ENCODE measurements around the gene IL37.

The IL37 gene, protein sequence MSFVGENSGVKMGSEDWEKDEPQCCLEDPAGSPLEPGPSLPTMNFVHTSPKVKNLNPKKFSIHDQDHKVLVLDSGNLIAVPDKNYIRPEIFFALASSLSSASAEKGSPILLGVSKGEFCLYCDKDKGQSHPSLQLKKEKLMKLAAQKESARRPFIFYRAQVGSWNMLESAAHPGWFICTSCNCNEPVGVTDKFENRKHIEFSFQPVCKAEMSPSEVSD

DNA sequence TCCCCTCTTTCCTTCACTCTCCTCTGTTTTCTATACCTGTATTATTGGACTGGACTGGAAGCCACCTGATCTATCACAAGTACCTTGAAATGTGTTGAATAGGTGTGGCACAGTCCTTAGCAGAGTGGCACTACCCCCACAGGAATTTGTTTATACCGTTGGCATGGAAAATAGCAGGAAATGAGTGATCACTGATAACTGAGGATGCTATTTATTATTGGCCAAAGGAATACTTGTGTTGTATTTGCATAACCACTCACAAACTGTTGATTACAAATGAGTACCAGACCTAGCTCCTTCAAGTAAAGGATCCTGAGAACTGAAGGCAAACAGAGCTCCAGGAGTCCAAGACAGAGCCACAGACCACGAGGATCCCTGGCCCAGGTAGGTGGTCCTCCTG, at the start of gene IL37:
IL37 (plus strand) TSS at position 301 of the 400 bp plus-strand sequence. CDS start 1,848 bp downstream, outside the sequence.
- no peak for DNase-seq (ENCODE audit: low read depth, low spot score)

DNA sequence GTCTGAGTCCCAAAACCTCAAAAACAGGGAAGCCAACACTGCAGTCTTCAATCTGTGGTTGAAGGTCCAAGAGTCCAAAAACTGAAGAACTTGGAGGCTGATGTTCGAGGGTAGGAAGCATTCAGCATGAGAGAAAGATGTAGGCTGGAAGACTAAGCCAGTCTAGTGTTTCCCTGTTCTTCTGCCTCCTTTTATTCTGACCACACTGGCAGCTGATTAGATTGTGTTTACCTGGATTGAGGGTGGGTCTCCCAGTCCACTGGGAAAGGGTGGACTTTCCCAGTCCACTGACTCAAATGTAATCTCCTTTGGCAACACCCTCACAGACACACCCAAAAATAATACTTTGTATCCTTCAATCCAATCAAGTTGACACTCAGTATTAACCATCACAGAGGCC, 46.9 kb upstream of the IL37 start:
- DNase-seq (ENCODE audit: low read depth, low spot score) = no peak

DNA sequence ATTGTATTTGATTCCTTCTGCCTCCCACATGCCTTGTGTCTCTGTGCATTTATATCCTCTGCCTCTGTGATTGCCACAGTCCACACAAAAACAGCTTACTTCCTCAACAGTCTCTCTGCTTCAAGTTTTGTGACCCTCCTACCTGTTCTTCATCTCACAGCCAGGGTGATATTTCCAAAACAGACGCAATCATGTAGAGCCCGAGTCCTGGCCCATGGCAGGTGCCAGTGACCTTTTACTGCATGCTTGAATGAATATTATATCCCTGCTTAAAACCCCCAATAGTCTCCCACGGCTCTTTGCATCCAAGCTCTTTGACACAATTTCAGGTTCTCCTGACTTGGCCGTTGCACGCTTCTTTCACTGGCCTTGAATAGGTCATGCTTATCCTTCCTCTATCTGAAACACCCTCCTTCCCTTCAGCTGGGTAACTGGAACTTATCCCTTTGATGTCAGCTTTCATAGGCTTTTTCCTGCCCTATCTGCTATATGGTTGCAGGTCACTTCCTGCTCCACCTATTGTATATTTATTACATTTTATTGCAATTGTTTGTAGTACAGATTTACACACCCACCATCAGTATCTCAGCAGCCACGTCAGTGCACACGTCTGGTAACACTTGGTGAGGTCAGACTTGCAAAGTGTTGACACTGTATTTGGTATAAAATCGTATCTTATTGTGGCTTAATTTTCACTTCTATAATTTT, 44.7 kb upstream of the IL37 start:
- no peak for DNase-seq (ENCODE audit: low read depth, low spot score)

DNA sequence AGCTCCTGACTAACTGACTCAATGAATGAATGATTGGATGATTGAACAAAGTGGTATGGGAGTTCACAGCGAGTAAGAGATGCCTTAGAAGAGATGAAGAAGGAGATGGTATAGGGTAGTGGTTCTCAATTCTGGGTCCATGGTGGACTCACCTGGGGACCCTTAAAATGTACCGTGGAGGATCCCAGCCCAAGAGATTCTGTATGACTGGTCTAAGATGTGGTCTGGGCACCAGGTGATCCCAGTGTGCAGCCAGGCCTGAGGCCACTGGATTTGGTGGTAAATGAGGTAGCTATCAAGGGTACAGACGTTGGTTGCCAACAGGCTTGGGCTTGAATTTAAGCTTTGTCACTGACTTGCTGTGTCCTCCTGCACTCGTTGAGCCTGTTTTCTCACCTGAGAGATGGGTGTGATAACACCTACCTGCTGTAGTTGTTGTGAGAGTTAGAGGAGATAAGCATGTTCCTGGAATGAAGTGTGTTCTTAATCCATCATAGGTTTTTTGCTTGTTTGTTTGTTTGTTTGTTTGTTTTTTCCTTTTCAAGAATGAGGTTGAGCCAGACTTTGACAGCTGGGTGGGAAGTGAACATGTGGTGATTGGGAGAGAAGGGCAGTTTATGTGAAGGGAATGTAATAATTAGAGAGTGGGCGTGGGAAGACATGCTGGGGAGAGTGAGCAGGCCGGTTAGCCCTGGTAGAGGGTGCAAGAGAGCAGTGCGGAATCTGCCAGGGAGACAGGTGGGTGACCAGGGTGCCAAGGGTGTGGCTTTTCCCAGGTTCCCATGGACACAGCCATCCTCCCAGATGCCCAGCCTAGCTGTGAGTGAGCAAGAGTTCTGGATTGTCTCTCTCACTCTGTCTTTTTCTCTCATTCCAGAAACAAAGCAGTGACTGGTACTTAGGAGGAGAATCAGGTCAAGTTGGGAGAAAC, 43.0 kb upstream of the IL37 start:
- no peak for DNase-seq (ENCODE audit: low read depth, low spot score)

DNA sequence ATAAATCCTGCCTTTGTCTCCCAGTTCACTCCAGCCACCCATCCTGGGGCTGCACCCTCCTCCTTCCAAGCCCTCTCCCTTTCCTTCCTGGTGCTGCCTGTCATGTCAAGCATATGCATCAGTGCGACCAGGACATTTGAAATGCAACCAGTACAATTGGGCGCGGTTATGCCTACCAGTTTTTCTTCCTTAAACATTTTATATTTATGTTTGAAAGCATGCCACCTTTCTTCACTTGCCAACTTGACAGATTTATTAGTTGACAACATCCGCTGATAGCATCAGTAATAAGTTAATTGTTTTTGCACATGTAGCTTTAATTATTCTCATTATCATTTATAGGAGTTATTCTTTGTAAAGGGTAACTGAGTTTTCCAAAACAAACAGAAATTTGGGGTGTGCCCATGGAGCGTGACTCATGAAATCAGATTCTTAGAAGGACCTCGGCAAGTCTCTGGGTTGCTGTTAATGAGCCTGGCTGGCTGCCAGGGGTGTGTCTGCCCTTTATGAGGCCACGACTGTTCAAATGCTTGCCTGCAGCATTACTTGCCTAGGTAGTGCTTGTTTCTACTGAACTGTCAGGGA, 41.6 kb upstream of the IL37 start:
- DNase-seq (ENCODE audit: low read depth, low spot score) = no peak

DNA sequence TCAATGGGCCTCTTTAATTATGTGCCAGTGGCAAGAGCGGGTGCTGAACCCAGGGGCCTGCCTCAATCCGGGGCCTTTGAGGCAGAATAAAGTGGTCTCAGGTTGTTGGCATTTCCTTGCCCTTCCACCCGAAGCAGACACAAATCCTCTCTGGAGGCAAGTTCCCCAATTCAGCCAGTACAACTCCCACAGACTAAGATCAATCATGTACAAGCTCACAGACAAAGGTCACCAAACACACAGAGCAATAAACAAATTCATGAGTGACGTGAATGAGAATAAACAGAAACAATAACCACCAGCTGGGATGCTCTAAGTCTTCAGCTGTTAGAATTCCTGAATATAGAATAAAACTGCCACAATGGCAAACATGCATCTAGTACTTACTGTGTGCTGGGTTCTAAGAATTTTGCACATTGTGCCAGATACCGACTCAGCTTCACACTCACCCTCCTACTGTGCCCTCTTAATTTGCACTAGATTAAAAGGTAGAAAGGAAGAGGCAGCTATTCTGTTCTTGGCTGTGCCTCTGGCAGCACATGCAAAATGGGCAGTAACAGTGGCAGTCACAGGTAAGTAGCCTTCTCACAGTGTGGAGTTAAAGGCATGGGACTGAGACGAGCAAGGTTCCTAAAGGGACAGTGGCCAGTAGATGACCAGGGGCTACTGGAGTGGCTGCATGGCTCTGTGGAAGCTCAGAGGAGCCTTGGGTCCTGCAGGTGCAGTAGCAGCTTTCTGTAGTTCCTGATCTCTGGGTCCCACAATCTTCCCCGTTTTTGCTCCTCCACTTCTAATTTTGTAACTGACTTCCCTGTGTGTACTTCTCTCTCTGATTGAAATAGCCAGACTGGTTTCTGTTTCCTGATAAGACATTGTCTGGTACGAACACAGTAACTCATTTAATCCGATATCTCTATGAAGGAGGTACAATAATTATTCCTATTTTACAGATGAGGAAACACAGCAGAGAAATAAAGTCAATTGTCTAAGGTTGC, 39.8 kb upstream of the IL37 start:
- no peak for DNase-seq (ENCODE audit: low read depth, low spot score)

DNA sequence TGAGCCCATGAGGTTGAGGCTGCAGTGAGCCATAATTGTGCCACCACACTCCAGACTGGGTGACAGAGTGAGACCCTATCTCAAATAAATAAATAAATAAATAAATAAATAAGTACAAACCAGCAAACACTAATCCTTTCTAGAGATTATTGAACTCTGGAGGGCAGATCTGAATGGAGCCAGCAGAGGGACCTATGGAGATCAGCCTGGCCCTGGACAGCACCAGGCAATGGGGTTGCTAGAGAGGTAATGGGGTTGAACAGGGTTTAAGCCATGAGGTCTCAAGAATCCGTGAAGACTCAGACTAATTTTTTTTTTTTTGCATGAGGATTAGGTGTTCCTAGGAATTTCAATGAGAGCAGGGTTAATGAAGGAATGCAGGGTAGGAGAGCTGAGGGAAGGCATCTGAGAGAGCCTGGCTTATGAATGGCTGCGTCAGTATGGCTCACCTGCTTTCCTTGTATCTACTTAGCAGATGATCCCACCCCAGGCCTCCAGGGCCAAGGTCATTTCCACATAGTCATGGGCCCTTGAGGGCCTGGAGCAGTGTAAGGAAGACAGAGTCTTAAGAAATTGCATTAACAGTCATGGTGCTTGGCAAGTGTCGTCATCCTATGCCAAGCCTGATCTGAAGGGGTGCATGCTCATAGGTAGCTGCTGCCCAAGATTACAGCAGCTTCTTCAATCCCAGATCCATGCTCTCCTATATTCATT, 34.6 kb upstream of the IL37 start:
- DNase-seq (ENCODE audit: low read depth, low spot score) = no peak

DNA sequence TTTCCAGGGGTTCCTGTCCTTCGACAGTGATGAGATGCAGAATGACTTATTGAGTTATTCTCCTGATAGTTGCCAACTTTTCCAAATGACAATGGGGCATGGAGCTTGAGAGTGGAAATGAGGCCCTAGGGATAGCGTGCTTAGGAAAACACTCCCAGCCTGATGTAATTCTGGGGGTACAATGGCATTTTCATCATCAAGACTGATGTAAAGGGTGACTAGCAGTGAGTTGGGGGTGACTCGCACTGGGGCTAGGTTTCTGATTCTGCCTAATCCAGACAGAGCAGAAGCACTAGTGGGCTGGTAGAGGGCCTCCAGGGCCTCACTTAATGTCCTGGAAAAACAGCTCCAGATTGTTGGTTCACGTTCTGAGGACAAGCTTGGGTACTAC, 34.0 kb upstream of the IL37 start:
- DNase-seq (ENCODE audit: low read depth, low spot score) = no peak

DNA sequence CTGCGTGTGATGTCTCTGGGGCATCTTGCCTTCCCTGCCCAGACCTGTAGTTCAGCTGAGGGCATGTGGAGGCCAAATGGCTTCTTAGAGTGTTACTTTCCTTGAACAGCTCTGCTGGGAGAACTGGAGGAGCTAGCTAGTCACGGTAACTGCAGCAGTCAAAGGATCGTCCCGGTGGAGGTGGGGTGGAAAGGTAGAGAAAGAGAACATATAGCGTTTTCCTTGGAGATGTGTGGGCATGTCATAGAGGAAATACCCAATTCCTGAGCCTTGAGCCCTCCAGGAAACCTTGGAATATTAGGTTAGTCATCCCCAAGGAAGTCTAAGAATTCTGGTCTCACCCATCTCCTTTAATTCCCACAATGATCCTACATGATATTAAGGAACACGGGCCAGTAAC, 33.5 kb upstream of the IL37 start:
- no peak for DNase-seq (ENCODE audit: low read depth, low spot score)

DNA sequence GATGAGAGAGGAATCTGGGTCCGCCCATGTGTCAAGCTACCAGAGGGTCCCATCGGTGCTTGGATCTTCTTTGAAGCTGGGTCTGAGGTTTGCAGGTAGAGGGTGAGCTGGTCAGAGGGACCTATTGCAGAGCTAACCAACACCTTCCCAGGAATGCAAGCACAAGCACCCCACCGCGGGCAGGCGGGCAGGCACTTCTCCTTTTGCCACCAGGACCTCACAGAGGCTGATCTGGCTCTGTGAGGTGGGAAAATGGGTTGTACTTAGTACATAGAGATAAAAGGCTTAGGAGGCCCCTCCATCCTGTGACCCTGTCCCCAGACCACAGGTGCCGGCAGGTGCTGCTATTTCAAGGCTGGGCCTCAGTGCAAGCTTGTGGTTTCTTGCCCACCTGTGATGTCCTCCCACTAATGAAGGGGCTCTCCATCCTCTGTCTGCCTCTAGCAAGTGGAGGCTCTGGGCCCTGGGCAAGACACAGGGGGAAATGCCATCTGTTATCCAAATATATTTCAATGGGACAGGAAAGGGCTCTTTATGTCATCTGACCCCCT, 31.4 kb upstream of the IL37 start:
- DNase-seq (ENCODE audit: low read depth, low spot score) = no peak

DNA sequence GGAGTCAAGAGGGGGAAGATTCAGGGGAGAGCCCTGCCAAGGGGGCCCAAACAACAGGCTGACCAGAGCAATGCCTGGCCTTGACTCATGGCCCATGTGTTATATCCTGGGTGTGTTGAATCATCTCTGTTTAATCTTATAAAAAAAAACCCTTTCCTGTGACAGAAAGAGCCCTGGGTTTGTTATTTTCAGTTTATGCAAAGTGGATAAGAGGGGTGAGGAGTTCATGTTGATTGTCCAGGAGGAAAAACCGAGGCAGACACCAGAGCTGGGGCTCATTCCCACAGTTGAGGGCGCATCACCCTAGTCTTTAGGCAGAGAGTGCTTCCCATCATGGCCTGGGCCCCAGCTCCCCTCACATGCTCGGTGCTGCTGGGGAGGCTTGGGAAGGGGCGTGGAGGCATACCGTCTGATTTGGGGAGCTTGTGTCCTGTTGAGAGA, 30.9 kb upstream of the IL37 start:
- no peak for DNase-seq (ENCODE audit: low read depth, low spot score)

DNA sequence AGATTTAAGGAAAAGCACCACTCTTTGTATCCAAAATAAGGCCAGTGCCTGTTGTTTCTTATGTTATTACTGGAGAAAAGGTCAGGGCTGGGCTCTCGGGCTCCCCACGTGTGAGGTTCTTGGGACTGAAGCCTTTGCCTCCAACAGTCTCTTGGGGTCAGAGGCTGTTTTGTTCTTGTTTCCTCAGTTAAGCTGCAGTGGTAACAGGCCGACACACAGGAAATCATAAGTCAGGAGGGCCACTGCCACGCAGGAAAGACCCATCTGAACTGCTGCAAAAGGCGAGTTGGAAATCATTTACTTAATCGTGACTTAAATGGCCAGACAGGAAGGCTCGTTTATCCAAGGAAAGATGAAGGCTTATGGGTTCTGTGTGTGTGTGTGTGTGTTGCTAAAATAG, 30.3 kb upstream of the IL37 start:
- no peak for DNase-seq (ENCODE audit: low read depth, low spot score)

DNA sequence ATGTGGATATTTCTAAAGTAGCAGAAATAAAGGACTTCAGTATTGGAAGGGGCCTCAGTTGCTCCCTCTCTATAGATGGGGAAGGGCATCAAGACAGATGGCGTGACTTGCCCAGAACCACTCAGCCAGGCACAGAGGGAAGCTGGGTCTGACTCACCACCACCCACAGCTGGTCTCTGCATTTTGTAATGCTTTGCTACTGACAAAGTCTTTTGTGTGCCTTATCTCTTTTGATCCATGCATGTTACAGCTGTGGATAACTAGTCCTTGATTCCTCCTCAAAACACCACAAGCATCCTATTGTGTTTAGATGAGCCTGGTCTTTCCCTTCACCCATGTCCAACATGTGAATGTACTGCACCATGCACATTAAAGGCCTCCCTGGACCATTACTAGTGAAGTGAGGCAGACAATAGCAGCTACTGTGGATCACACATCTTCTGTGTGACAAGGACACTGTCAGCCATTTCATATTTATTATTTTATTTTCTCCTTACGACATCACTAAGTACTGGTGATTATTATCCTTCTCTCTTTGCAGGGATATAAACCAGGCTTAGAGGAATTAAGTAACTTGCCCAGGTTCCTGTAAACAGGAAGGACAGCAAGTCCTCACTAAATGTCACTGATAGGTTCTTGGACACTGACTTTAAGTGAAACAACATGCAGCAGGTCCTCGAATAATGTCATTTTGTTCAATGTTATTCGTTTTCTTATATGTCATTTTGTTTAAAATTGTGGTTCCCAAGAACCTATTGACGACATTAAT, 29.6 kb upstream of the IL37 start:
- DNase-seq (ENCODE audit: low read depth, low spot score) = peak; percentile 14

DNA sequence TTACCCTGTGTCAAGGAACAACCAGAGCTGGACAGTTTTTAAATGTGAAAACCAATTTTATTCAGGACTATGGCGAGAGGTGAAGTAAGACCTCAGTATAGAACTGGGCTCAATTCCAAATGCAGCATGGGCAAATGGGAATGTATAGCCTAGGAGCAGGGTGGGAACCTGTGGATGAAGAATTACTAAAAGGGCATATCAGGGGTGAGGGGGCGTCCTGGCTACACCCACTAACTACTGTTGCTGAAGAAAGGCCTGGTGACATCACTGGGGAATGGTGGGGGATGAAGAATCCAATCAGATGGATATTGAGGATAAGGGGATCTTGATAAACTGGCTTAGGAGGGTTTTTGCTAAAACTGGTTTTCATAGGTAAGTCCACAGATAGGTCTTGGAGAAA, 27.3 kb upstream of the IL37 start:
- no peak for DNase-seq (ENCODE audit: low read depth, low spot score)

DNA sequence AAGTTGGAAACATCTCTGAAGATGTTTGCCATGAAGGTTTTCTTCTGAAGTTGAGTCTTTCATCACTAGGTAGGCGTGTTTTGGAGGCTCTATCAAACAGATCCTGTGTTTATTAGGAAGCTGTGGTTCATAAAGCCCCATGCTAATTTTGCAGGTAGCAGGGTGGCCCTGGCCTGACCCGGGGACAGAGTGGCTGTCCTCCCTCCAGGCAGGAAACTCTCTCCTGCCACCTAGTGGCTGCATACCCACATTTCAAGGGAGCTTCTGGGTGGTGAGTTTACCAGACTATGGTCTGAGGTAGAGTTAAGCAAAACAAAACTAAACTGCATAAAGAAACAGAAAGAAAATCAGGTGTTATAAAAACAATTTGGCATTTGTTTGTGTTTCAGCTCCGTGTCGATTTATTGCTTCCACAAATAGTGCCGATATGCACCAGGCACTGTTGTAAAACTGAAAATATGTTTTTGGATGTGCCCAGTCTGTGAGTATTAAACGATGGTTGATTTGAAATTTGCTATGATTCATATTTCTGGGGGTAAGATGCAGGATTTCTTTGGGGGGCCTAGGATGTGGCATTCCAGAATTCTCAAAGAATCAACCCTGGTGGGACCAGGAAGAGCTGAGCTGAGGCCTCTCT, 26.0 kb upstream of the IL37 start:
- DNase-seq (ENCODE audit: low read depth, low spot score) = peak; percentile 80

DNA sequence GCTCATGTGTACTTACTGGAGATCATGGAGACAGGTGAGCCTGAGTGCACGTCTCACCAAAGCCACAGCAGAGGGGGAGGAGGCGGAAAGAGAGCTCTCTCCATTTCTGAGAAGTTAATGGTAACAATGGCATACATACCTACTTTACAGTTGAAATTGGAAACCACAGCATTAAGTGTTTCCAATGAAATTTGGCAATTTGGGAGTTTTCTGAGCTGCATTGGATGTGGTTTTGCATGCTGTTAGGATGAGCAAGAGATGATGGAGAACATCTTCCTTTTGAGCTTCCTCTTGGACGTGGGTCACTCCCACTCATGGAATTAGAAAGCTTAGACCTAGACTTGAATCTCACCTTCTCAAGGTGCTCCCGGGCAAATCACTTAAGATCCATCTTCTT, 25.5 kb upstream of the IL37 start:
- no peak for DNase-seq (ENCODE audit: low read depth, low spot score)

DNA sequence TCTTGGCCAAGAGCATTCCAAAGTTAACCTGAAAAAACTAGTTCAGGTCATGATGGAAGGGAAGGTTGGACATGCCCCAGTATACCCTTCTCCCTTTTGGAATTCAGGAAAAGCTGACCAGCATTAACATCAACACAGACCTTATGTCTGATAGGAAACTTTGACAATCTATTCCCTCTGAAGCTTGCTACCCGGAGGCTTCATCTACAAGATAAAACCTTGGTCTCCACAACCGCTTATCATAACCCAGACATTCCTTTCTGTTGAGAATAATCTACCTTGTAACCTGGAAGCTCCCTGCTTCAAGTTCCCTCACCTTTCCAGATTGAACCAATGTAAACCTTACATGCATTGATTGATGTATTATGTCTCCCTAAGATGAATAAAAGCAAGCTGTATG, 24.7 kb upstream of the IL37 start:
- DNase-seq (ENCODE audit: low read depth, low spot score) = no peak

DNA sequence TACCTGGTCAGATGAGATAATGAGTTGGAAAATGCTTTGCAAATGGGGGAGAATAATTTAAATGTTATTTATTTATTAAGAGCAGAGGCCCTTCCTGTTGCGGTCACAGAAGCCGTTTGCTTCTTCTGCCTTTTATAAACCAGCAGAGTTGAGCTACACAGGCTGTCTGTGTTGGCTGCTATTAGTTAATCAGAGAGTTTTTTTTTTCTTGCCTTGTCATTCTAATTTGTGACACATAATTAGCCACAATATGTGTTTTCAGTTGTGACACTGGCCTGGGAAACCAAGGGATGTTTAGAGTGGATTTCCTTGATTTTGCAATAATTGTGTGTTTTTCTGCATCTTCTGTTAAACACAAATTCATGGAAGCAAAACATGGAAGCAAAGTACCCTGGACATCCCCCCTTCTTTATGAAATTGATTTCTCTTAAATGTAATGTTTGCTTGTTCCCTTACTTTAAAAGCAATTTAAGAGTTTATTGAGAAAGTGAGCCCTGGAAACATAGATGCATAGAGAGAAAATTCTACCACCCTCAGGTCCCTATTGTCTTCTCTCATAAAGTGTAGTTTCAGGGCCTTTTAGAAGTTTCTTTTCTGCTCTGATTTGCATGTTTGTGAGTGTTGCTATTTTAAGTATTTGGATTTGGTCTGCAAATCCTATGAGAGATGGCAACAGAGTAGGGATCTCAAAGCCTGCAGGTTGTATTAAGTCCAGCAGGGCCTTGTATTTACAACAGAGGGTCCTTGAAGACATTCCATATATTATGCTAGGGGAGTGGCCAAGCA, 22.8 kb upstream of the IL37 start:
- no peak for DNase-seq (ENCODE audit: low read depth, low spot score)
